ENCODE data around the gene HSPB6. TPM values are rescaled to one million over a fixed set of nuclear protein-coding genes. Genes with fewer than 3 reads are reported as not detected.

Gene HSPB6
- total and polyA plus RNA-seq, 8 donors: 38.3 to 91.7 (median 66.5) TPM

DNA sequence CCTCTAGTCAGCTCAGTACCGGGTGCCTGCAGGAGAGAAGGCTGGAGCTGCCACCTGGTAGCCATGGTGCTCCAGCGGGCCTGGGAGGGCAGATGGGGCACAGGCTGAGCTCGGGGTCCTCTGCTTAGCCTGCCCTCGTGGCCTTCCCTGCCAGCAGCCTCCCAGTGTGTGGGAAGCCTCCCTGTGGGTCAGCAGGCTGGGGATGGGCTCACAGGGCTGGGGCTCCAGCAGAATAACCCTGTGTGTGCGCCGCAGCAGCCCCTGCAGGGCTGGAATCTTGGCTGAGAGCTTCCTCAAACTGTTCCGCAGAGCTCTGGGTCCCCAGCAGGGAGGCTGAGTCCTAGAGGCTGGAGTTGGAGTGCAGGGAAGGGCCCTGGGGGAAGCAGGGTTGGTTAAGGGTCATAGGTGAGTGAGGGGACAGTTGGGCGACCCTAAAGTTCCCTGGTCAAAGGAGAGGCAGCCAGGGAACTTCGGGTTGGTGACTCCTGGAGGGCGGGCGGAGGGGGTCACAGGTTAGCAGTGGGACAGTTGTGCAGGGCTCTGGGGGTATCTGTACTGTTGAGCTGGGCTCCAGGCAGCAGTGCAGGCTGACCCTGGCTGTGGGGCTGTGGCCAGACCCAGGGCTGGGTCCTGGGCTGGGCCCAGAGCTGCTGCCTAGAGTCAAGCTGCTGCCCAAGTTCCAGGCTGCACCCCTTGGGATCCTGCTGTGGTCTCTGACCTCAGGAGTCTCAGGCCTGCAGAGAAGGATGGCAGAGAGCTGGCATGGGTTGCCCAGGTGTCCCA is 32.6 kb upstream of the HSPB6 start:
- H3K27me3 ChIP-seq: no peaks in the 10 kb centered on the region
- no peak for DNase-seq
- H3K36me3 ChIP-seq: peaks cover 0 to 30% of the 10 kb centered on the region in 2 donors
- TF ChIP-seq, protein P1, sequence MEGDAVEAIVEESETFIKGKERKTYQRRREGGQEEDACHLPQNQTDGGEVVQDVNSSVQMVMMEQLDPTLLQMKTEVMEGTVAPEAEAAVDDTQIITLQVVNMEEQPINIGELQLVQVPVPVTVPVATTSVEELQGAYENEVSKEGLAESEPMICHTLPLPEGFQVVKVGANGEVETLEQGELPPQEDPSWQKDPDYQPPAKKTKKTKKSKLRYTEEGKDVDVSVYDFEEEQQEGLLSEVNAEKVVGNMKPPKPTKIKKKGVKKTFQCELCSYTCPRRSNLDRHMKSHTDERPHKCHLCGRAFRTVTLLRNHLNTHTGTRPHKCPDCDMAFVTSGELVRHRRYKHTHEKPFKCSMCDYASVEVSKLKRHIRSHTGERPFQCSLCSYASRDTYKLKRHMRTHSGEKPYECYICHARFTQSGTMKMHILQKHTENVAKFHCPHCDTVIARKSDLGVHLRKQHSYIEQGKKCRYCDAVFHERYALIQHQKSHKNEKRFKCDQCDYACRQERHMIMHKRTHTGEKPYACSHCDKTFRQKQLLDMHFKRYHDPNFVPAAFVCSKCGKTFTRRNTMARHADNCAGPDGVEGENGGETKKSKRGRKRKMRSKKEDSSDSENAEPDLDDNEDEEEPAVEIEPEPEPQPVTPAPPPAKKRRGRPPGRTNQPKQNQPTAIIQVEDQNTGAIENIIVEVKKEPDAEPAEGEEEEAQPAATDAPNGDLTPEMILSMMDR (IDR thresholded peaks at IDR 0.05): no peak
- no peaks in the 10 kb centered on the region for H3K9me3 ChIP-seq
- no peaks in the 10 kb centered on the region for H3K4me1 ChIP-seq
- intact Hi-C loops (cut with DNase I): no loop called here
- no peak for ATAC-seq
- no peak overlapping the region for H3K4me3 ChIP-seq
- no peak overlapping the region for H3K27ac ChIP-seq

DNA sequence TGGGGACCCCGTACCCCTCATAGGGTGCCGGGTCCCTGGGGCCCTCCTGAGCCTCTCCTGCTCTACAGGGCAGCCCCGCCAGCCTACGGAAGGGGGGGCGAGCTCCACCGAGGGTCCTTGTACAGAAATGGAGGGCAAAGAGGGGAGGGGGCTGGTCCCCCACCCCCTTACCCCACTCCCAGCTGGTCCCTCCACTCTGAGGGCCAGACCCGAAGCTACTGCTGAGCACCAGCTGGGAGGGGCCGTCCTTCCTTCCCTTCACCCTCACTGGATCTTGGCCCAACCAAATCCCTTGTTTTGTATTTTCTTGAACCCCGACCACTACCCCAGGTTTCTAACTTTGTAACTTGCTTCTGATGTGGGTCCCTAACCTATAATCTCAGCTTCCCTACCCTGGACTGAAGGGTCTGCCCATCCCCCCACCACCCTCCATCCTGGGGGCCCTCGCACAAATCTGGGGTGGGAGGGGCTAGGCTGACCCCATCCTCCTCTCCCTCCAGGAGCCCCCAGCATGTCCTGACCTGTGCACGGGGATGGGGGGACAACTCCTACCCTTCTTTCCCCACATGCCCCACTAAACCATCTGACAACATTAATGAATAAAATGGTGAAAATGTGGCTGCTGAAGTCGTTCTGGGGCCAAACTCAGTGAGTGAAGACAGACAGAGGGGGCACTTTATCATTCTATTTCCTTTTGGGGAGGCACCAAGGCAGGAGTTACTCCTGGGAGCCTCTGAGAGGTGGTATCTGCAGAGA is 31.6 kb upstream of the HSPB6 start:
- H3K27me3 ChIP-seq: no peaks in the 10 kb centered on the region
- H3K27ac ChIP-seq: no peak overlapping the region
- ATAC-seq (no peak), DNase-seq (no peak)
- H3K36me3 ChIP-seq: peaks cover 0 to 34% of the 10 kb centered on the region in 2 donors
- intact Hi-C loops (cut with DNase I): no loop called here
- TF ChIP-seq, protein P1 (IDR thresholded peaks at IDR 0.05): no peak
- H3K9me3 ChIP-seq: no peaks in the 10 kb centered on the region
- H3K4me3 ChIP-seq: no peak overlapping the region
- no peaks in the 10 kb centered on the region for H3K4me1 ChIP-seq

DNA sequence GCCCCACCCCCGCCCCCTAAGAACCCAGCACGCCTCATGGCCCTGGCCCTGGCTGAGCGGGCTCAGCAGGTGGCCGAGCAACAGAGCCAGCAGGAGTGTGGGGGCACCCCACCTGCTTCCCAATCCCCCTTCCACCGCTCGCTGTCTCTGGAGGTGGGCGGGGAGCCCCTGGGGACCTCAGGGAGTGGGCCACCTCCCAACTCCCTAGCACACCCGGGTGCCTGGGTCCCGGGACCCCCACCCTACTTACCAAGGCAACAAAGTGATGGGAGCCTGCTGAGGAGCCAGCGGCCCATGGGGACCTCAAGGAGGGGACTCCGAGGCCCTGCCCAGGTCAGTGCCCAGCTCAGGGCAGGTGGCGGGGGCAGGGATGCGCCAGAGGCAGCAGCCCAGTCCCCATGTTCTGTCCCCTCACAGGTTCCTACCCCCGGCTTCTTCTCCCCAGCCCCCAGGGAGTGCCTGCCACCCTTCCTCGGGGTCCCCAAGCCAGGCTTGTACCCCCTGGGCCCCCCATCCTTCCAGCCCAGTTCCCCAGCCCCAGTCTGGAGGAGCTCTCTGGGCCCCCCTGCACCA is 30.5 kb upstream of the HSPB6 start:
- Histone ChIP-seq H3K27me3 (no peaks in the 10 kb centered on the region), H3K4me3 (no peak overlapping the region), H3K9me3 (no peaks in the 10 kb centered on the region), H3K36me3 (peaks cover 0 to 41% of the 10 kb centered on the region in 2 donors), H3K4me1 (no peaks in the 10 kb centered on the region), H3K27ac (no peak overlapping the region)
- intact Hi-C loops (cut with DNase I): no loop called here
- DNase-seq (no peak), ATAC-seq (no peak)
- TF ChIP-seq, protein P1 (IDR thresholded peaks at IDR 0.05): no peak

DNA sequence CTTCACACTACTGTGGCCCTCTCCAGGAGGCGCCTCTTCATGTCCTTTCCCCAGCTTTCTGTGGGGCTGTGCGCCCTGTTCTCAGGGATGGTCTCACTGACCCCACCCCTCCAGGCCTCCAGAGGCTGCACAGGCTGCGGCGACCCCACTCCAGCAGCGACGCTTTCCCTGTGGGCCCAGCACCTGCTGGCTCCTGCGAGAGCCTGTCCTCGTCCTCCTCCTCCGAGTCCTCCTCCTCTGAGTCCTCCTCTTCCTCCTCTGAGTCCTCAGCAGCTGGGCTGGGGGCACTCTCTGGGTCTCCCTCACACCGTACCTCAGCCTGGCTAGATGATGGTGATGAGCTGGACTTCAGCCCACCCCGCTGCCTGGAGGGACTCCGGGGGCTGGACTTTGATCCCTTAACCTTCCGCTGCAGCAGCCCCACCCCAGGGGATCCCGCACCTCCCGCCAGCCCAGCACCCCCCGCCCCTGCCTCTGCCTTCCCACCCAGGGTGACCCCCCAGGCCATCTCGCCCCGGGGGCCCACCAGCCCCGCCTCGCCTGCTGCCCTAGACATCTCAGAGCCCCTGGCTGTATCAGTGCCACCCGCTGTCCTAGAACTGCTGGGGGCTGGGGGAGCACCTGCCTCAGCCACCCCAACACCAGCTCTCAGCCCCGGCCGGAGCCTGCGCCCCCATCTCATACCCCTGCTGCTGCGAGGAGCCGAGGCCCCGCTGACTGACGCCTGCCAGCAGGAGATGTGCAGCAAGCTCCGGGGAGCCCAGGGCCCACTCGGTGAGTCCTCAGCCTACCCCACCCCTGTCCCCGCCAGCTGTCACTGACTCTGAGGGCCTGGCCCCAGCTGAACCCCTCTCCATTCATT is 29.7 kb upstream of the HSPB6 start:
- intact Hi-C loops (cut with DNase I): no loop called here
- ATAC-seq: no peak

More for the DNA sequence above, 29.7 kb upstream of the HSPB6 start:
- Histone ChIP-seq H3K4me3 (no peak overlapping the region), H3K27ac (no peak overlapping the region), H3K36me3 (peaks cover 0 to 49% of the 10 kb centered on the region in 2 donors), H3K4me1 (no peaks in the 10 kb centered on the region), H3K9me3 (no peaks in the 10 kb centered on the region), H3K27me3 (no peaks in the 10 kb centered on the region)
- TF ChIP-seq, protein P1 (IDR thresholded peaks at IDR 0.05): no peak
- no peak for DNase-seq

All from left lung (tissue), 10 donors.